OCI-LY3 (cell line): ENCODE data around the gene CAMTA1.

Source experiments
- H2AFZ ChIP-seq: fragments of 200-600, 300-600 bp; shearing (Covaris generic); 2 replicates; pipeline ENCODE4 v1.6.0; 2014; ENCODE audit warnings: antibody characterized with exemption, low read depth, low read length
- H3K27ac ChIP-seq: fragments of 200-600, 300-600 bp; sonication (generic); 2 replicates; pipeline ENCODE4 v1.5.1; 2014; ENCODE audit warnings: mild to moderate bottlenecking, low read length, moderate library complexity, mixed read lengths
- H3K27me3 ChIP-seq: fragments of 200-600, 300-600 bp; sonication (generic); 2 replicates; pipeline ENCODE4 v1.6.1; 2014; ENCODE audit warnings: low read depth, low read length, mixed read lengths
- H3K36me3 ChIP-seq: fragments of 200-600, 300-600 bp; sonication (generic); replicated peaks from 2 replicates; pipeline ENCODE3; 2014; ENCODE audit warnings: low read depth, low read length, mixed read lengths
- H3K4me1 ChIP-seq: fragments of 300-600, 200-600 bp; sonication (generic); 2 replicates; pipeline ENCODE4 v1.6.1; 2014; ENCODE audit warnings: low read length, mixed read lengths
- H3K4me2 ChIP-seq: fragments of 200-600, 300-600 bp; sonication (generic); 2 replicates; pipeline ENCODE4 v1.6.1; 2014; ENCODE audit warnings: low read length, mixed read lengths
- H3K4me3 ChIP-seq: fragments of 300-600, 200-600 bp; sonication (generic); 2 replicates; pipeline ENCODE4 v1.5.1; 2014; ENCODE audit warnings: antibody characterized with exemption, mild to moderate bottlenecking, low read length, moderate library complexity
- H3K79me2 ChIP-seq: fragments of 300-600, 200-600 bp; shearing (Covaris generic); 2 replicates; pipeline ENCODE4 v1.6.1; 2014; ENCODE audit warnings: mild to moderate bottlenecking, low read length, mixed read lengths
- H3K9ac ChIP-seq: fragments of 300-600, 200-600 bp; shearing (Covaris generic); 2 replicates; pipeline ENCODE4 v1.6.0; 2014; ENCODE audit warnings: mild to moderate bottlenecking, low read length, moderate library complexity
- H3K9me3 ChIP-seq: fragments of 200-600, 300-600 bp; shearing (Covaris generic); 2 replicates; pipeline ENCODE4 v1.6.1; 2014; ENCODE audit warnings: low read length, mixed read lengths; ENCODE audit not compliant: insufficient read depth
- H4K20me1 ChIP-seq: fragments of 200-600, 300-600 bp; sonication (generic); 2 replicates; pipeline ENCODE4 v1.6.1; 2016; ENCODE audit warnings: low read length, mixed read lengths; ENCODE audit not compliant: insufficient read depth
- CTCF ChIP-seq: fragments of 200-600, 300-600 bp; sonication (generic); IDR thresholded peaks from 2 replicates; pipeline ENCODE4 v1.5.1; 2014; ENCODE audit warnings: antibody characterized with exemption, low read length, low read depth
- EZH2phosphoT487 ChIP-seq: fragments of 200-600 bp; shearing (Covaris generic); IDR thresholded peaks from 2 replicates; pipeline ENCODE4 v1.6.1; 2018; ENCODE audit warnings: antibody characterized with exemption, mixed run types, low read depth

Gene CAMTA1

GRCh38 chr1:6971699-6972098 is 186.4 kb downstream of the CAMTA1 start:
- no peak overlapping the region for H3K4me3 ChIP-seq
- H3K27me3 ChIP-seq: no peaks in the 10 kb centered on the region

GRCh38 chr1:6972399-6972798 is 187.1 kb downstream of the CAMTA1 start:
- Histone ChIP-seq H3K9ac (no peak overlapping the region), H3K27me3 (no peaks in the 10 kb centered on the region), H3K9me3 (no peaks in the 10 kb centered on the region), H3K36me3 (no peaks in the 10 kb centered on the region), H3K4me3 (no peak overlapping the region), H3K4me2 (no peak overlapping the region), H3K27ac (no peak overlapping the region), H4K20me1 (no peaks in the 10 kb centered on the region), H3K4me1 (no peaks in the 10 kb centered on the region), H3K79me2 (no peaks in the 10 kb centered on the region), H2AFZ (no peak overlapping the region)
- no peak for TF ChIP-seq CTCF
- no peak for TF ChIP-seq EZH2phosphoT487

More at GRCh38 chr1:6971699-6972098, 186.4 kb downstream of the CAMTA1 start:
- TF ChIP-seq CTCF (no peak), EZH2phosphoT487 (no peak)
- Histone ChIP-seq H3K4me1 (no peaks in the 10 kb centered on the region), H3K36me3 (no peaks in the 10 kb centered on the region), H2AFZ (no peak overlapping the region), H3K79me2 (no peaks in the 10 kb centered on the region), H3K9ac (no peak overlapping the region), H3K4me2 (no peak overlapping the region), H3K9me3 (no peaks in the 10 kb centered on the region), H4K20me1 (no peaks in the 10 kb centered on the region), H3K27ac (no peak overlapping the region)

GRCh38 chr1:6975331-6976043 is 190.2 kb downstream of the CAMTA1 start:
- no peaks in the 10 kb centered on the region for H3K27me3 ChIP-seq
- H3K36me3 ChIP-seq: no peaks in the 10 kb centered on the region
- H3K9me3 ChIP-seq: no peaks in the 10 kb centered on the region
- H4K20me1 ChIP-seq: no peaks in the 10 kb centered on the region
- no peak overlapping the region for H3K27ac ChIP-seq
- H3K4me1 ChIP-seq: no peaks in the 10 kb centered on the region
- H3K4me2 ChIP-seq: no peak overlapping the region
- TF ChIP-seq EZH2phosphoT487 (no peak), CTCF (no peak)
- H3K79me2 ChIP-seq: no peaks in the 10 kb centered on the region
- no peak overlapping the region for H3K4me3 ChIP-seq
- H2AFZ ChIP-seq: no peak overlapping the region
- no peak overlapping the region for H3K9ac ChIP-seq

- Histone ChIP-seq H3K4me3 (no peak overlapping the region), H3K27ac (no peak overlapping the region), H3K9ac (no peak overlapping the region), H2AFZ (no peak overlapping the region), H3K4me2 (no peak overlapping the region), H3K36me3 (no peaks in the 10 kb centered on the region), H3K27me3 (no peaks in the 10 kb centered on the region), H3K4me1 (no peaks in the 10 kb centered on the region), H3K79me2 (no peaks in the 10 kb centered on the region), H4K20me1 (no peaks in the 10 kb centered on the region), H3K9me3 (no peaks in the 10 kb centered on the region)
- no peak for TF ChIP-seq EZH2phosphoT487
- TF ChIP-seq CTCF: no peak
Observed at GRCh38 chr1:6976044-6976375, 190.8 kb downstream of the CAMTA1 start.
